ENCODE results near the gene HLA-DMB. TPM values are rescaled to one million over a fixed set of nuclear protein-coding genes. Genes with fewer than 3 reads are reported as not detected.

HLA-DMB gene
- total RNA-seq, 1 experiment from 2014 or later = 1.1 TPM

DNA sequence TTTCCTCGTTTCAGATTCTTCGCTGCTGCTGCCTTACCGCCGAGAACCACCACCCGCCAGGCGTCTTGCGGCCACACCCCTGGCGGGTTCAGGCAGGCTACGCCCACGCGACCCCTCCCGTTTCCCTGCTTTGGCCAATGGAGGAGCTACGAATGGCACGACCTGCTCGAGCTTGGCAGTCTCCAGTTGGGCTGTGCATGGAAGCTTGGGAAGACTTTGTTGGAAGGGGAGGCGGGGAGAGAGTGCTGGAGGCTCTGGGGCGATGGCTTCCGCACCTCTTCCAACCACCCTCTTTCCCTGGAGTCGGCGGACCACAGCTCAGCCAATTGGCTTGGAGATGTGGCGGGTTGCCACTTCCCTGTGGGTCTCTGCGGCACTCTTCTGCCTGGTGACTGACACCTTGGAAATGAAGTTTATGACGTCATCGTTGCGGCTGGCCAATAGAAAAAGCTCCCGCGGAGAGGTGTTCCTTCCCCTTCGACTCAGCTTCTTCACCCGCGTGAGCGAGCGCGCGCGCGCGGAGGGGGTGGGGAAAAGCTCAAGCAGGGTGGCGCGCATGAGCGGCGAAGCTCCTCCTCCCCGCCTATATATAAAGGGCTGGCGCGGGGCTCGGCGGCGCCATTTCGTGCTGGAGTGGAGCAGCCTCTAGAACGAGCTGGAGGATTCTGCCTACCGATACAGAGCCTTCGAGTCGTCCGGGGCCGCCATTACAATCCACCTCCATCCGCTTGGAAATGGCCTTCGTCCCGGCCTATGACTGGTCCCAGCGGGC, 30.9 kb upstream of the HLA-DMB start (continued):
- TF ChIP-seq, protein P1, sequence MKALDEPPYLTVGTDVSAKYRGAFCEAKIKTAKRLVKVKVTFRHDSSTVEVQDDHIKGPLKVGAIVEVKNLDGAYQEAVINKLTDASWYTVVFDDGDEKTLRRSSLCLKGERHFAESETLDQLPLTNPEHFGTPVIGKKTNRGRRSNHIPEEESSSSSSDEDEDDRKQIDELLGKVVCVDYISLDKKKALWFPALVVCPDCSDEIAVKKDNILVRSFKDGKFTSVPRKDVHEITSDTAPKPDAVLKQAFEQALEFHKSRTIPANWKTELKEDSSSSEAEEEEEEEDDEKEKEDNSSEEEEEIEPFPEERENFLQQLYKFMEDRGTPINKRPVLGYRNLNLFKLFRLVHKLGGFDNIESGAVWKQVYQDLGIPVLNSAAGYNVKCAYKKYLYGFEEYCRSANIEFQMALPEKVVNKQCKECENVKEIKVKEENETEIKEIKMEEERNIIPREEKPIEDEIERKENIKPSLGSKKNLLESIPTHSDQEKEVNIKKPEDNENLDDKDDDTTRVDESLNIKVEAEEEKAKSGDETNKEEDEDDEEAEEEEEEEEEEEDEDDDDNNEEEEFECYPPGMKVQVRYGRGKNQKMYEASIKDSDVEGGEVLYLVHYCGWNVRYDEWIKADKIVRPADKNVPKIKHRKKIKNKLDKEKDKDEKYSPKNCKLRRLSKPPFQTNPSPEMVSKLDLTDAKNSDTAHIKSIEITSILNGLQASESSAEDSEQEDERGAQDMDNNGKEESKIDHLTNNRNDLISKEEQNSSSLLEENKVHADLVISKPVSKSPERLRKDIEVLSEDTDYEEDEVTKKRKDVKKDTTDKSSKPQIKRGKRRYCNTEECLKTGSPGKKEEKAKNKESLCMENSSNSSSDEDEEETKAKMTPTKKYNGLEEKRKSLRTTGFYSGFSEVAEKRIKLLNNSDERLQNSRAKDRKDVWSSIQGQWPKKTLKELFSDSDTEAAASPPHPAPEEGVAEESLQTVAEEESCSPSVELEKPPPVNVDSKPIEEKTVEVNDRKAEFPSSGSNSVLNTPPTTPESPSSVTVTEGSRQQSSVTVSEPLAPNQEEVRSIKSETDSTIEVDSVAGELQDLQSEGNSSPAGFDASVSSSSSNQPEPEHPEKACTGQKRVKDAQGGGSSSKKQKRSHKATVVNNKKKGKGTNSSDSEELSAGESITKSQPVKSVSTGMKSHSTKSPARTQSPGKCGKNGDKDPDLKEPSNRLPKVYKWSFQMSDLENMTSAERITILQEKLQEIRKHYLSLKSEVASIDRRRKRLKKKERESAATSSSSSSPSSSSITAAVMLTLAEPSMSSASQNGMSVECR (CRISPR knock-in tag; IDR thresholded peaks at IDR 0.05; ENCODE audit: borderline replicate concordance) = 0 out of 2 replicates have a peak, but pooled peaks have one; percentile 14
- TF ChIP-seq ETV6 (CRISPR knock-in tag; IDR thresholded peaks at IDR 0.05) (peak; percentile 12; the same call in 1 of the 2 replicates), ATF1 (CRISPR knock-in tag; IDR thresholded peaks at IDR 0.05) (no peak), CREM (CRISPR knock-in tag; IDR thresholded peaks at IDR 0.05) (peak; percentile 79; the same call in 1 of the 2 replicates), FOXK1 (CRISPR knock-in tag; IDR thresholded peaks at IDR 0.05) (peak; percentile 60; the same call in 1 of the 2 replicates), OVOL2 (CRISPR knock-in tag; IDR thresholded peaks at IDR 0.05; ENCODE audit: borderline replicate concordance) (0 out of 2 replicates have a peak, but pooled peaks have one; percentile 73), FOXJ3 (CRISPR knock-in tag; IDR thresholded peaks at IDR 0.05; ENCODE audit: borderline replicate concordance) (no peak), TEAD1 (CRISPR knock-in tag; IDR thresholded peaks at IDR 0.05) (no peak)
- TF ChIP-seq, protein P2, sequence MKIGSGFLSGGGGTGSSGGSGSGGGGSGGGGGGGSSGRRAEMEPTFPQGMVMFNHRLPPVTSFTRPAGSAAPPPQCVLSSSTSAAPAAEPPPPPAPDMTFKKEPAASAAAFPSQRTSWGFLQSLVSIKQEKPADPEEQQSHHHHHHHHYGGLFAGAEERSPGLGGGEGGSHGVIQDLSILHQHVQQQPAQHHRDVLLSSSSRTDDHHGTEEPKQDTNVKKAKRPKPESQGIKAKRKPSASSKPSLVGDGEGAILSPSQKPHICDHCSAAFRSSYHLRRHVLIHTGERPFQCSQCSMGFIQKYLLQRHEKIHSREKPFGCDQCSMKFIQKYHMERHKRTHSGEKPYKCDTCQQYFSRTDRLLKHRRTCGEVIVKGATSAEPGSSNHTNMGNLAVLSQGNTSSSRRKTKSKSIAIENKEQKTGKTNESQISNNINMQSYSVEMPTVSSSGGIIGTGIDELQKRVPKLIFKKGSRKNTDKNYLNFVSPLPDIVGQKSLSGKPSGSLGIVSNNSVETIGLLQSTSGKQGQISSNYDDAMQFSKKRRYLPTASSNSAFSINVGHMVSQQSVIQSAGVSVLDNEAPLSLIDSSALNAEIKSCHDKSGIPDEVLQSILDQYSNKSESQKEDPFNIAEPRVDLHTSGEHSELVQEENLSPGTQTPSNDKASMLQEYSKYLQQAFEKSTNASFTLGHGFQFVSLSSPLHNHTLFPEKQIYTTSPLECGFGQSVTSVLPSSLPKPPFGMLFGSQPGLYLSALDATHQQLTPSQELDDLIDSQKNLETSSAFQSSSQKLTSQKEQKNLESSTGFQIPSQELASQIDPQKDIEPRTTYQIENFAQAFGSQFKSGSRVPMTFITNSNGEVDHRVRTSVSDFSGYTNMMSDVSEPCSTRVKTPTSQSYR (CRISPR knock-in tag; IDR thresholded peaks at IDR 0.05) = 0 out of 2 replicates have a peak, but pooled peaks have one; percentile 37
- TF ChIP-seq, protein P3, sequence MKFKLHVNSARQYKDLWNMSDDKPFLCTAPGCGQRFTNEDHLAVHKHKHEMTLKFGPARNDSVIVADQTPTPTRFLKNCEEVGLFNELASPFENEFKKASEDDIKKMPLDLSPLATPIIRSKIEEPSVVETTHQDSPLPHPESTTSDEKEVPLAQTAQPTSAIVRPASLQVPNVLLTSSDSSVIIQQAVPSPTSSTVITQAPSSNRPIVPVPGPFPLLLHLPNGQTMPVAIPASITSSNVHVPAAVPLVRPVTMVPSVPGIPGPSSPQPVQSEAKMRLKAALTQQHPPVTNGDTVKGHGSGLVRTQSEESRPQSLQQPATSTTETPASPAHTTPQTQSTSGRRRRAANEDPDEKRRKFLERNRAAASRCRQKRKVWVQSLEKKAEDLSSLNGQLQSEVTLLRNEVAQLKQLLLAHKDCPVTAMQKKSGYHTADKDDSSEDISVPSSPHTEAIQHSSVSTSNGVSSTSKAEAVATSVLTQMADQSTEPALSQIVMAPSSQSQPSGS (CRISPR knock-in tag; IDR thresholded peaks at IDR 0.05; ENCODE audit: borderline replicate concordance, low read depth) = no peak
- TF ChIP-seq, protein P4, sequence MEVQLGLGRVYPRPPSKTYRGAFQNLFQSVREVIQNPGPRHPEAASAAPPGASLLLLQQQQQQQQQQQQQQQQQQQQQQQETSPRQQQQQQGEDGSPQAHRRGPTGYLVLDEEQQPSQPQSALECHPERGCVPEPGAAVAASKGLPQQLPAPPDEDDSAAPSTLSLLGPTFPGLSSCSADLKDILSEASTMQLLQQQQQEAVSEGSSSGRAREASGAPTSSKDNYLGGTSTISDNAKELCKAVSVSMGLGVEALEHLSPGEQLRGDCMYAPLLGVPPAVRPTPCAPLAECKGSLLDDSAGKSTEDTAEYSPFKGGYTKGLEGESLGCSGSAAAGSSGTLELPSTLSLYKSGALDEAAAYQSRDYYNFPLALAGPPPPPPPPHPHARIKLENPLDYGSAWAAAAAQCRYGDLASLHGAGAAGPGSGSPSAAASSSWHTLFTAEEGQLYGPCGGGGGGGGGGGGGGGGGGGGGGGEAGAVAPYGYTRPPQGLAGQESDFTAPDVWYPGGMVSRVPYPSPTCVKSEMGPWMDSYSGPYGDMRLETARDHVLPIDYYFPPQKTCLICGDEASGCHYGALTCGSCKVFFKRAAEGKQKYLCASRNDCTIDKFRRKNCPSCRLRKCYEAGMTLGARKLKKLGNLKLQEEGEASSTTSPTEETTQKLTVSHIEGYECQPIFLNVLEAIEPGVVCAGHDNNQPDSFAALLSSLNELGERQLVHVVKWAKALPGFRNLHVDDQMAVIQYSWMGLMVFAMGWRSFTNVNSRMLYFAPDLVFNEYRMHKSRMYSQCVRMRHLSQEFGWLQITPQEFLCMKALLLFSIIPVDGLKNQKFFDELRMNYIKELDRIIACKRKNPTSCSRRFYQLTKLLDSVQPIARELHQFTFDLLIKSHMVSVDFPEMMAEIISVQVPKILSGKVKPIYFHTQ (CRISPR knock-in tag; IDR thresholded peaks at IDR 0.05) = peak; percentile 72; the same call in 1 of the 2 replicates
- TF ChIP-seq, protein P5, sequence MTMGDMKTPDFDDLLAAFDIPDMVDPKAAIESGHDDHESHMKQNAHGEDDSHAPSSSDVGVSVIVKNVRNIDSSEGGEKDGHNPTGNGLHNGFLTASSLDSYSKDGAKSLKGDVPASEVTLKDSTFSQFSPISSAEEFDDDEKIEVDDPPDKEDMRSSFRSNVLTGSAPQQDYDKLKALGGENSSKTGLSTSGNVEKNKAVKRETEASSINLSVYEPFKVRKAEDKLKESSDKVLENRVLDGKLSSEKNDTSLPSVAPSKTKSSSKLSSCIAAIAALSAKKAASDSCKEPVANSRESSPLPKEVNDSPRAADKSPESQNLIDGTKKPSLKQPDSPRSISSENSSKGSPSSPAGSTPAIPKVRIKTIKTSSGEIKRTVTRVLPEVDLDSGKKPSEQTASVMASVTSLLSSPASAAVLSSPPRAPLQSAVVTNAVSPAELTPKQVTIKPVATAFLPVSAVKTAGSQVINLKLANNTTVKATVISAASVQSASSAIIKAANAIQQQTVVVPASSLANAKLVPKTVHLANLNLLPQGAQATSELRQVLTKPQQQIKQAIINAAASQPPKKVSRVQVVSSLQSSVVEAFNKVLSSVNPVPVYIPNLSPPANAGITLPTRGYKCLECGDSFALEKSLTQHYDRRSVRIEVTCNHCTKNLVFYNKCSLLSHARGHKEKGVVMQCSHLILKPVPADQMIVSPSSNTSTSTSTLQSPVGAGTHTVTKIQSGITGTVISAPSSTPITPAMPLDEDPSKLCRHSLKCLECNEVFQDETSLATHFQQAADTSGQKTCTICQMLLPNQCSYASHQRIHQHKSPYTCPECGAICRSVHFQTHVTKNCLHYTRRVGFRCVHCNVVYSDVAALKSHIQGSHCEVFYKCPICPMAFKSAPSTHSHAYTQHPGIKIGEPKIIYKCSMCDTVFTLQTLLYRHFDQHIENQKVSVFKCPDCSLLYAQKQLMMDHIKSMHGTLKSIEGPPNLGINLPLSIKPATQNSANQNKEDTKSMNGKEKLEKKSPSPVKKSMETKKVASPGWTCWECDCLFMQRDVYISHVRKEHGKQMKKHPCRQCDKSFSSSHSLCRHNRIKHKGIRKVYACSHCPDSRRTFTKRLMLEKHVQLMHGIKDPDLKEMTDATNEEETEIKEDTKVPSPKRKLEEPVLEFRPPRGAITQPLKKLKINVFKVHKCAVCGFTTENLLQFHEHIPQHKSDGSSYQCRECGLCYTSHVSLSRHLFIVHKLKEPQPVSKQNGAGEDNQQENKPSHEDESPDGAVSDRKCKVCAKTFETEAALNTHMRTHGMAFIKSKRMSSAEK (CRISPR knock-in tag; IDR thresholded peaks at IDR 0.05; ENCODE audit: borderline replicate concordance) = no peak
- TF ChIP-seq, protein P6, sequence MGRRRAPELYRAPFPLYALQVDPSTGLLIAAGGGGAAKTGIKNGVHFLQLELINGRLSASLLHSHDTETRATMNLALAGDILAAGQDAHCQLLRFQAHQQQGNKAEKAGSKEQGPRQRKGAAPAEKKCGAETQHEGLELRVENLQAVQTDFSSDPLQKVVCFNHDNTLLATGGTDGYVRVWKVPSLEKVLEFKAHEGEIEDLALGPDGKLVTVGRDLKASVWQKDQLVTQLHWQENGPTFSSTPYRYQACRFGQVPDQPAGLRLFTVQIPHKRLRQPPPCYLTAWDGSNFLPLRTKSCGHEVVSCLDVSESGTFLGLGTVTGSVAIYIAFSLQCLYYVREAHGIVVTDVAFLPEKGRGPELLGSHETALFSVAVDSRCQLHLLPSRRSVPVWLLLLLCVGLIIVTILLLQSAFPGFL (CRISPR knock-in tag; IDR thresholded peaks at IDR 0.05; ENCODE audit: borderline replicate concordance) = no peak
- TF ChIP-seq, protein P7, sequence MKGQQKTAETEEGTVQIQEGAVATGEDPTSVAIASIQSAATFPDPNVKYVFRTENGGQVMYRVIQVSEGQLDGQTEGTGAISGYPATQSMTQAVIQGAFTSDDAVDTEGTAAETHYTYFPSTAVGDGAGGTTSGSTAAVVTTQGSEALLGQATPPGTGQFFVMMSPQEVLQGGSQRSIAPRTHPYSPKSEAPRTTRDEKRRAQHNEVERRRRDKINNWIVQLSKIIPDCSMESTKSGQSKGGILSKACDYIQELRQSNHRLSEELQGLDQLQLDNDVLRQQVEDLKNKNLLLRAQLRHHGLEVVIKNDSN (CRISPR knock-in tag; IDR thresholded peaks at IDR 0.05) = peak; percentile 56; the same call in 1 of the 2 replicates
- TF ChIP-seq, protein P8, sequence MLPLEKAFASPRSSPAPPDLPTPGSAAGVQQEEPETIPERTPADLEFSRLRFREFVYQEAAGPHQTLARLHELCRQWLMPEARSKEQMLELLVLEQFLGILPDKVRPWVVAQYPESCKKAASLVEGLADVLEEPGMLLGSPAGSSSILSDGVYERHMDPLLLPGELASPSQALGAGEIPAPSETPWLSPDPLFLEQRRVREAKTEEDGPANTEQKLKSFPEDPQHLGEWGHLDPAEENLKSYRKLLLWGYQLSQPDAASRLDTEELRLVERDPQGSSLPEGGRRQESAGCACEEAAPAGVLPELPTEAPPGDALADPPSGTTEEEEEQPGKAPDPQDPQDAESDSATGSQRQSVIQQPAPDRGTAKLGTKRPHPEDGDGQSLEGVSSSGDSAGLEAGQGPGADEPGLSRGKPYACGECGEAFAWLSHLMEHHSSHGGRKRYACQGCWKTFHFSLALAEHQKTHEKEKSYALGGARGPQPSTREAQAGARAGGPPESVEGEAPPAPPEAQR (CRISPR knock-in tag; IDR thresholded peaks at IDR 0.05) = no peak

Data from WTC11 (cell line).